Stimulated activated CD4-positive, alpha-beta T cell treated with anti-CD3 and anti-CD28 coated beads, Interleukin-15, amount 100 ng/mL, for 48 hours (primary cell): Measurements from ENCODE around the gene ZNF91.
"Not testable (repeated sequence)": the region's sequence is repeated elsewhere in the genome, so short reads cannot be mapped to it uniquely, and the experiment has no call there.

Source experiments
- DNase-seq, 2 donors: peaks; one replicate each; pipeline ENCODE4 v3.0.0-alpha.2; 2020; ENCODE audit warnings: low read depth in 2 of 2

ZNF91 gene

DNA sequence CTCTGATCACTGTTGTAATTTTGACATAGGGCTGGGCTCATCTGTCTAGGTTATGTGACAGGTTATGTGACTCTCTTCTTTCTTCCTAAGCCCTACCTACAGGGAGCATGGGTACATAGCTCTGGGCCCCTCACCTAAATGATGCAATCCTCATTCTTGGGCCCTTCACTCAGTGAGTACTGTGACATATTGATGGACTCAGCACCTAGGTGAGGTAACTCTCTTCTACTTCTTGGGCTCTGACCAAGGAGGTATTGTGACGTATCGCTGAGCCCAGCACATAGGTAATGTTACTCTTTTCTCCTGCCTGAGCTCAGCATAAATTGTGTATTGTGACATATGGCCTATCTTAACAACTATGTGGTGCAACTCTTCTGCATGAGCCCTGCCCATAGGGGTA, 76.3 kb downstream of the ZNF91 start:
- not testable (repeated sequence) for DNase-seq

DNA sequence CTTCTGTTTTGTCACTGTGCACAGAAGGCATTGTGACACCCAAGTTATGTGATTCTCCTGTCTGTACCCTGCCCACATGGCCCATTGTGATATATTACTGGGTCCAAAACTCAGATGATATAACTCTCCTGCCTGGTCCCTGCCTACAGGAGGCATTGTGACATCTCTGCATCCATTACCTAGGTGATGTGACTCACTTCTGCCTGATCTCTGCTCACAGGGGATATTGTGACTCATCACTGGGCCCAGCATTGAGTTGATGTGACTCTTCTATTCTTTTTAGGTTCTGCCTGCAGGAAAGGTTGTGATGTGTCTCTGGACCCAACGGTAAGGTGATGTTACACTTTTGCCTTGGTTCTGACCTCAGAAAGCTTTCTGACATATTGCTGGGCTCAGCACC, 77.1 kb downstream of the ZNF91 start:
- peak; percentile 2 to 4 for DNase-seq

DNA sequence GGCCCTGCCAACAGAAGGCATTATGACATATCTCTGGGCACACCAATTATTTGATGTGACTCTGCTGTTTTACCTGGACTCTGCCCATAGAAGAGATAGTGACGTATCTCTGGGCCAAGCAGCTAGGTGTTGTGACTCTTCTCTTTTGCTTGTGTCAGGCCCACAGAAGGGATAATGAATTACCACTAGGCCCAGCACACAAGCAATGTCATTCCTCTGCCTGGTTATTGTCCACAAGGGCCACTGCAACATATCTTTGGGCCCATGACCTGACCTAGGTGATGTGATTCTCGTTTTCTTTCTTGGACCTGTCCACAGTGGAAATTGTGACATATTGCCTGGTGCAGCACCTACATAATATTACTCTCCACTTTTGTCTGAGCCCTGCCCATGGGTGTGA, 80.0 kb downstream of the ZNF91 start:
- no peak for DNase-seq

DNA sequence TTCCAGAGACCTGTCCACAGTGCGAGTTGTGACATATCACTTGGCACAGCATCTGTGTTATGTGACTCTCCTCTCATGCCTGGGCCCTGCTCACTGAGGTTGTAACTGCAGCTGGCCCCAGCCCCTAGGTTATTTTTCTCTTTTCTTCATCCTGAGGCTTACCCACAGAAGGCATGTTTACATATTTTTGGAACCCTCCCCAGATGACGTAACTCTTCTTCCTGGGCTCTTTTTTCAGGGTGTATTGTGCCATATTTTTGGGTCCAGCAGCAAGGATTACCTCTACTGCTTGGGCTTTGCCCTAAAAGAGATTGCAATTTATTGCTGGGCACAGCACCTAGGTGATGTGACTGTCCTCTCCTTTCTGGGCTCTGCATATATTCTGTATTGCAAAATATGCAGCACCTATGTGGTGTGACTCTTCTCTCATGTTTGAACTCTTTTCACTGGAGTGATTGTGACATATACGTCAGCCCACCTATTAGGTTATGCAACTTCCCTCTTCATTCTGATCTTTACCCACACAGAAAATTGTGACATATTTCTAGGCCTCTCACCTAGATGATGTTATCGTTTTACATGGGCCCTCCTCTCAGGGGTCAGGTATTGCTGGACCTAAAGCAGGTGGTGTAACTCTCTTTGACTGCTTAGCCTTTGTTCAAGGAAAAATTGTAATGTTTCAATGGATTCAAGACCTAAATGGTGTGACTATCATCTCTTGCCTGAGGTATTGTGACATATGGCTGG, 80.6 kb downstream of the ZNF91 start:
- DNase-seq = no peak

DNA sequence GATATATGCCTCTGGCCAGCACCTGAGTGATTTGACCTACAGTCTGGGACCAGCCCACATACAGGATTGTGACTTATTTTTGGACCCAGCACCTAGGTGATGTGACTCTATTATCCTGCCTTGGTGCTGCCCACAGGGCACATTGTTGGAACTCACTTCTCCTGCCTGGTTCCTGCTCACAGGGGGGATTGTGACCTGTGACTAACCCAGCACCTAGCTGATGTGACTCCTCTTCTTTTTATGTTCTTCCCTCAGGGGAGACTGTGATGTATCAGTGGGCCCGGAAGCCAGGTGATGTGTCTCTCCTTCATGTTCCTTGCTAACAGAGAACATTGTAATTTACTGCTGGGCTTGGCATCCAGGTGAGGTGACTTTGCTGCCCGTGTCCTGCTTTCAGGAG, 82.1 kb downstream of the ZNF91 start:
- no peak for DNase-seq

DNA sequence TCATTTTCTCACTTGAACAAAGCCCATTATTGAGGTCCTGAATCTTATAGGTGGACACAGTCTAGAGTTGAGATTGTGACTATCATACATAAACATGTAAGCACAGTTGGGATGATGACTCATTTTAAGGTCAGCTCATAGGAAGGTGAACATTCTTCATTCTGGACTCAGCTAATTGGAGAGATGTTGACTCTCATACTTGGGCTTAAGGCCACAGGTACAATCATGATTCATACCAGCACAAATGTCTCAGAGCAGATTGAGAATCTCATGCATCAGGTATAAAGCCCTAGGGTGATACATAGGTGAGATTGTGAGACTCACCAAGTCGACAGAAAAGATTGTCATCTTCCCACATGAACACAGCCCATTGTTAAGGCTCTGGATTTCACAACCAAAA, 82.8 kb downstream of the ZNF91 start:
- no peak for DNase-seq

DNA sequence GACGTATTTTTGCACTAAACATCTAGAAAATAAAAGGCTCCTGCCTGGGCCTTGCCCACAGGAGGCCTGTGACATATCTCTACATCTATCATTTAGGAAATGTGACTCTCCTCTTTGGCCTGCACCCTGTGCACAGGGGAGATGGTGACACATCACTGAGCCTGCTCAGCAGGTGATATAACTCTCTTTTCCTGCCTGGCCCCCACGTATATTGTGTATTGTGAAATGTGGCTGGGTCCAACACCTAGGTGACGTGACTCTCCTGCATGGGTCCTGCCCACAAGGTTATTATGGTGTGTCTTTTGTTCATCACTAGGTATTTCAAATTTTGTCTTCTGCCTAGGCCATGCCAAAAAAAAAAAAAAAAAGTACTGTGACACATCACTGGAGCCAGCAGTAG, 83.7 kb downstream of the ZNF91 start:
- DNase-seq = no peak

DNA sequence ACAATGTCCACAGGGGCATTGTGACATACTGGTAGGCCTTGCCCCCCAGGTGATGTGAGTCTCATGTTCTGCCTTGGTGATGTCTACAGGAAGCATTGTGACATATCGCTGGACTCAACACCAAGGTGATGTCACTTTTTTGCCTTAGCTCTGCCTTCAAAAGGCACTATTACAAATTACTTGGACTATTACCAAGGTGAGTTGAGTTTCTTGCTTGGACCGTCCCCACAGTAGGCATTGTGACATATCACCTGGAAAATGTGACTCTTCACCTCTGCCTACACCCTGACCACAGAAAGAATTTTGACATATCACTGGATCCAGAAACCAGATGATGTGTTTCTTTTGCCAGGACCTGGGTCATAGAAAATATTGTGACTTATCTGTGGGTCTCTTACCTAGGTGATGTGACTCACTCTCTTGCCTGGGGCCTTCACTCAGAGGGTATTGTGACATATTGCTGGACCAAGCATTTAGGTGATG, 84.5 kb downstream of the ZNF91 start:
- no peak for DNase-seq

DNA sequence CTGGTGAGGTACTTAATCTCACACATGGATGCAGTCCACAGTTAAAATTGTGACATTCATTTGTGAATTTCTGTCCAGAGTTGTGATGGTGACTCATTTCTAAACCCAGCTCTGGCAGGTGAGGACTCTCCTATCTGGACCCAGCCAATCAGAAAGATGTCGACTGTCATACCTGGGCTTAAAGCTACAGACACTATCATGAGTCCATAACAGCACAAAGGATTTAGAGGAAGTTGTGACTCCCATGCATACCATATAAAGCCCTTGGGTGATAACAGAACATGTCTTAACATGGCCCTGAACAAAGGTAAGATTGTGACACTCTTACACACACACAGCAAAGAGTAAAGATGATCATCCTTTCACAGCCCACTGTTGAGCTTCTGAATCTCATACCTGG, 85.3 kb downstream of the ZNF91 start:
- DNase-seq = no peak

DNA sequence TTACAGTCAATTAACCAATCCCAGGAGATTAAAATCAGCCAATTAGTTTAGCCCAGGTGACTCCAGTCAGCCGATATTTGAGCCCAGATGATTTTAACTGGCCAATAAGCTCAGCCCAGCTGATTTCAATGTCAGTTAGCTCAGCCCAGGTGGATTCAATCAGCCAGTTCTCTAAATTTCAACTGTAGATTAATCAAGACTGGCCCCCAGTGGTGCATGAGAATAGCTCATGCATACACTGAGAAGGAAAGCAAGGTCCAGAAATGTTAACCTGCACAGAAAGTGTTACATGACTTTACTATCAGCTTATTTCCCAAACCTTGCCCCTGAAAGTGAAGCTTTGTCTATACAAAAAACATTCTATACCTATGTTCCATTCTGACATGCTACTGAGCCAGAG, 89.7 kb downstream of the ZNF91 start:
- DNase-seq = no peak

DNA sequence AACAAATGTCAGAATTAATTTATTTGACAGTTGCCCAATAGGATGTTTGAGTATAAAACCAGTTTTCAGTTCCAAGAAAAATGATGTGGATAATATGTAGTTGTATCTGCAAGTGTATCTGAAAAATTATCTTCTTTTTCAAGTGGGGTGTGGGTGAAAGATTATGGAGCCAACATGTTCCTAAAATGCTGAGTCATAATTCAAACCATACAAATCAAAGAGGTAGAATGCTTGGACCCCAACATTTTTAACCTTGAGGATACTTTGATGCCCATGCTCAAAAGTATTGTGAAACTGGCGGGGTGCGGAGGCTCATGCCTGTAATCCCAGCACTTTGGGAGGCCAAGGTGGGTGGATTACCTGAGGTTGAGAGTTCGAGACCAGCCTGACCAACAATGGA, 91.0 kb downstream of the ZNF91 start:
- no peak for DNase-seq

DNA sequence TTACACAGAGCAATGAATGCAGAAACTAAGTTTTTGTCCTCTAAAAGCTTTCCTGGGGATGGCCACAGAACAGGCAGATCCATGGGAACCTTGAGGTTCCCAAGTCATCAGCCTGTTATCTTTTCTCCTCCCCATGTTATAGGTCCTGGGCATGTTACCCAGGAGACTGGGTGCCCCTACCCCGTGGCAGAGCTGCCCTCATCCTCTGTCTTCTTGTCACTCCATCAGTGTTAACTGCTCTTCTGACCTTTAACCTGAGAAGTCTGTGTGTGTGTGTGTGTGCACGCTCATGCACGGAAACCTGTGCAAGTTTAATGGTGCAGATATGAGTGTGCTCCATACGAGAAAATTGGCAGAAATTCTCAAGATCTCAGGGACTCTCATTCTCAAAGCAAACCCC, 101.1 kb downstream of the ZNF91 start:
- DNase-seq = no peak

DNA sequence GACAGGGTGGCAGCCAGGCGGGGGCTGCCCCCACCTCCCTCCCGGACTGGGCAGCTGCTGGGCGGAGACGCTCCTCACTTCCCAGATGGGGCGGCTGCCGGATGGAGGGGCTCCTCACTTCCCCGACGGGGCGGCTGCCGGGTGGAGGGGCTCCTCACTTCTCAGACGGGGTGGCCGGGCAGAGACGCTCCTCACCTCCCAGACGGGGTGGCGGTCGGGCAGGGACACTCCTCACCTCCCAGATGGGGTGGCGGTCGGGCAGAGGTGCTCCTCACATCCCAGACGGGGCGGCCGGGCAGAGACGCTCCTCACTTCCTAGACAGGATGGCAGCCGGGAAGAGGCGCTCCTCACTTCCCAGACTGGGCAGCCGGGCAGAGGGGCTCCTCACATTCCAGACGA, 105.3 kb downstream of the ZNF91 start:
- not testable (repeated sequence) for DNase-seq
